NCI-H2029 (cell line): Measurements from ENCODE around the gene INTS1.
A peak's percentile ranks its signal among the peaks of the same experiment; 100 is the strongest.
"Not testable (repeated sequence)": the region's sequence is repeated elsewhere in the genome, so short reads cannot be mapped to it uniquely, and the experiment has no call there.

Experiments used
- DNase-seq: peaks from one replicate; lab custom pipeline; 2025; lab: John Stamatoyannopoulos, UW

INTS1 gene

DNA sequence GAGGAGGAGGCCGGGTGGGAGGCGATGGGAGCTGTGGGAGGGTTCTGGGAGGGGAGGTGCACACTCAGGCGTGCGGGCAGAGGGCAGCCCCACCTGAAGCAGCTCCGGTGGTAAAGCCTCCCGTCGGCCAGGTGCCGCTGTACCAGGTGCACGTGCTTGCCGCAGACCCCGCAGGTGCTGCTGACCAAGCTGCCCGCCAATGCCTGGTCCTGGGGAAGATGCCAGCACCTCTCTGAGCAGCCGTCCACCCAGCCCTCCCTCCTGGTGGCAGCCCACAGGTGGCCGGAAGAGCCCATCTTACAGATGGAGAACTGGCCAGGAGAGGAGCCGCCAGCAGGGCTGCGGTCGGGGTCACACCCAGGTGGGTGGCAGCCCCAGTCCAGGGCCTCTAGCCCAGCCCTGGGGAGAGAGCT, 57.6 kb downstream of the INTS1 start:
- DNase-seq: peak; percentile 78

- peak; percentile 78 for DNase-seq
Measured at GRCh38 chr7:1446026-1446425, 58.2 kb downstream of the INTS1 start.

DNA sequence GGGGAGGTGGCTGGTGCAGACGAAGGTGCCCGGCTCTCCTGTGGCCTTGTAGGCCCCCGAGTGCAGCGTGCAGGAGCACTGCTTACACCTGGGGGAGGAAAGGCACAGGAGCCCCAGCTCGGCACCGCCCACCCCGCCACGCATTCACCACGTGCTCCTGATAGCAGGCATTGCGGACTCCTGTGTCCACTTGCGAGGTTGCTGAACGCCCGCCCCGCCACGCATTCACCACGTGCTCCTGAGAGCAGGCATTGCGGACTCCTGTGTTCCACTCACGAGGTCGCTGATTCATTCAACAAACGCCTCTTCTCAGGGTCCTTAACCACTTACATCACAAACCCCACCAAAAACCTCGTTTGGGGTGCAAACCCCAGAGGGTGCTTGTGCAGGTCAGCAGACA, 58.8 kb downstream of the INTS1 start:
- DNase-seq: no peak

DNA sequence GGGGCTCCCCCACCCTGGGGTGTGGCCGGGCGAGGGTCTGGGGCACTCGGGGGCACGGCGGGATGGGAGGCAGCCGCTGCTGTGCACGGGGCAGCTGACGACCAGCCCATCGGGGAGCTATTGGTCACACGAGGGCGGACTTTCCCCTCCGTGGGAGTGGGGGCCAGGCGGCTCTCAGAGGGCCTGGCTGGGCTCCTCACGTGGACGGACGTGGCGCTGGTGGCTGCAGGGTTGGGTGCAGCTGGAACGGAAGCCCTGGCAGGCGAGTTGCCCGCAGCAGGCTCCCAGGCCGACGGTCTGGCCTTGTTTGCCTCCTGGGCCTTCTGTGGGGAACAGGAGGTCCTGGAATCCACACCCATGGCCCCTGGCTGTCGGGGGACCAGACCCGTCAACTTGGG, 59.3 kb downstream of the INTS1 start:
- DNase-seq: no peak

DNA sequence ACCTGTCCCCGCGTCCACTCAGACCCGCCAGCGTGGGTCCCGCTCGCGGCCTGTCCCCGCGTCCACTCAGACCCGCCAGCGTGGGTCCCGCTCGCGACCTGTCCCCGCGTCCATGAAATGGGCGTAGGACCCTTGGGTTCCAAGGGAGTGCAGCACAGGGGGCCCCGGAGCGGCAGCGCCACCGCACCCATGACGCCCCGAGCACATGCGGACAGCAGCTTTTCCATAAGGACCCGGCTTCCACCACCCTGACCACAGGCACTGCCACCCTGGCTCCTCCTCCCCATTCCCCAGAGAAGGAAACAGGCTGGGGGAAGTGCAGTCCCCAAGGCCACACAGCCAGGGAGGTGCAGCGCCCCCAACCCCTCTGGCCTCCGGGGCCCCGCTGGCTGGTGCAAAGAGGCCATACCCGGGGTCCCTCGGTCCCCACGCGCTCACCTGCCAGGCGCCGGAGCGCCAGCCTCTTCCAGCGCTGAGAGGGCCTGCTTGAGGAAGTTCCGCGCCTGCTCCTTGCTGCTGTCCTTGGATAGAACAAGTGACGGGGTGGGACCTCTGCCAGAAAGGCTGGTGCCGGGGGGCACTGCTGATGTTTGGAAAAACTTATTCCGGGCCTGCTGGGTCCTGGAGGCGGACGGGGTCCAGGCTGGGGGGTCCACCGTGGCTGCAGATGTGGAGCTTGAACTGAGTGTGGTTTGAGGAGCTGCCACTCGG, 59.8 kb downstream of the INTS1 start:
- DNase-seq: no peak

DNA sequence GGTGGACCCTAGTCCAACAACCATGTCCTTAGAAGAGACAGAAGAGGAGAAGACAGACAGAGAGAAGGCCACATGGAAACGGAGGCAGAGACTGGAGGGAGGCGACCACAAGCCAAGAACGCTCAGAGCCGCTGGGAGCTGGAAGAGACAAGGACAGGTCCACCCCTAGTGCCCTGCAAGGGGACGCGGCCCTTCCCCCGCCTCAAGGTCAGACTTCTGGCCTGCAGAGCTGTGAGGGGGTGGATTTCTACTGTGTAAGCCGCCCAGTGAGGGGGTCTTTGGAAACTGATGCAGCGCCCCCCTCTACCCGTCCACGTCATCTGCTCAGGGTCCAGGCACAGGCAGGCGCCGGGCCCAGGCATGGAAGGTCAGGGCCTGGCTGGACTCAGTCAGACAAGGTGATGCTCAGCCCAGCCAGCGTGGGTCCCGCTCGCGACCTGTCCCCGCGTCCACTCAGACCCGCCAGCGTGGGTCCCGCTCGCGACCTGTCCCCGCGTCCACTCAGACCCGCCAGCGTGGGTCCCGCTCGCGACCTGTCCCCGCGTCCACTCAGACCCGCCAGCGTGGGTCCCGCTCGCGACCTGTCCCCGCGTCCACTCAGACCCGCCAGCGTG, 60.5 kb downstream of the INTS1 start:
- DNase-seq: not testable (repeated sequence)

- DNase-seq: no peak
Measured at GRCh38 chr7:1442355-1443124, 61.6 kb downstream of the INTS1 start.

GRCh38 chr7:1441615-1442354, 62.4 kb downstream of the INTS1 start:
- no peak for DNase-seq

DNA sequence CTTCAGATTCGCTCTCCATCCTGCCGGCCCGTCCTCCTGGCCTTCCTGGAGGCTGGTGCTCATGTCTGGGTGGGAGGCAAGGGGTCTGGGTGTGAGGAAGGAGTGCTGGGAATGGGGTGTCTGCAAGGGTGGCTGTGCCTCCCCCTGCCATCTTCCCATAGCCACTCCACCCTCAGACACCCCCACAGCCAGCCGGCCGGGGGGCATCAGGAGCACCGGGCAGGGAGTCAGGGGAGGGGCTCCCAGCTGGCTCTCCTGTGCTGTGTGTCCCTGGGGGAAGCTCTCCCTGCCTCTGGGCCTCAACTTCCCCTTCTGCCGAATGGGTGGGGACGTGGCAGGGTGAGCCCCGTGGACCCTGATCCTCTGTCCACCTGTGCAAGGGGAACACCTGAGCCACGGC, 63.6 kb downstream of the INTS1 start:
- no peak for DNase-seq

GRCh38 chr7:1439373-1440363, 64.5 kb downstream of the INTS1 start:
- no peak for DNase-seq

GRCh38 chr7:1438821-1439220, 65.4 kb downstream of the INTS1 start:
- no peak for DNase-seq

DNA sequence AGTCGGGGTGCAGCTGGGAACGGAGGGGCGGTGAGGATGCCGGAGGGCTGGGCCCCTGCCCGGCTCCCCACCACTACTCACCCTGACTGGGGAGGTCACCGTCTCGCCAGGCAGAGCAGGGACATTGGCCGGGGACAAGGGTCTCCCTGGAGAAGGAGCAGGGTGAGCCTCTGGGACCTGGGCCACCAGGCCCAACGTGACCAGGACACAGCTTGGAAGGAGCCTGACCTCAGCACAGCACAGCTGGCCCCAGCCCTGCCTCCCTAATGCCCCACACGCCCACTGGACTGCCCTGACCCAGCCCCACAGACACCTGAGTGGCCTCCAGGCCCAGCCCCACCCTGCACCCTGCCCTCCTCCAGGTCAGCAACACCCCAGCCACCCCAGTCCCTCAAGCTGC, 66.0 kb downstream of the INTS1 start:
- no peak for DNase-seq

- no peak for DNase-seq
Measured at GRCh38 chr7:1437155-1437880, 66.9 kb downstream of the INTS1 start.

DNA sequence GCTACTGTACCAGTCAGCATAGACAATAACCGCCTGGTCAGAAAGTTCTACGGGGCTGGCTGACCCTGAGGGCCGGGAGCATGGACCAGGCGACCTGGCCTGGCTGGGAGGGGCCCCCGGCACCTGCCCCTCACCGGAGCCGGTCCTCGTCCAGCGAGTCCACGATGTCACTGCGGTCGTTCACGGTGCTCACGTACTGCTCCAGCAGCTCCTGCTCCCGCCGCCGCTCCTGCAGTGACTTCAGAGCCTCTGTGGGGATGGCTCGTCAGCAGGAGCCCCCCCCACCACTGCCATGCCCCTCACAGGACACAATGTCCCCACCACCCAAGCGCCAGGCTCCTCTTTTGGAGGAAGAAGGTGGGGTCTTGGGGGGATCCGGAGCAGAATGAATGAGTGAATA, 67.6 kb downstream of the INTS1 start:
- DNase-seq: no peak

- no peak for DNase-seq
Measured at GRCh38 chr7:1434891-1435670, 69.1 kb downstream of the INTS1 start.

DNA sequence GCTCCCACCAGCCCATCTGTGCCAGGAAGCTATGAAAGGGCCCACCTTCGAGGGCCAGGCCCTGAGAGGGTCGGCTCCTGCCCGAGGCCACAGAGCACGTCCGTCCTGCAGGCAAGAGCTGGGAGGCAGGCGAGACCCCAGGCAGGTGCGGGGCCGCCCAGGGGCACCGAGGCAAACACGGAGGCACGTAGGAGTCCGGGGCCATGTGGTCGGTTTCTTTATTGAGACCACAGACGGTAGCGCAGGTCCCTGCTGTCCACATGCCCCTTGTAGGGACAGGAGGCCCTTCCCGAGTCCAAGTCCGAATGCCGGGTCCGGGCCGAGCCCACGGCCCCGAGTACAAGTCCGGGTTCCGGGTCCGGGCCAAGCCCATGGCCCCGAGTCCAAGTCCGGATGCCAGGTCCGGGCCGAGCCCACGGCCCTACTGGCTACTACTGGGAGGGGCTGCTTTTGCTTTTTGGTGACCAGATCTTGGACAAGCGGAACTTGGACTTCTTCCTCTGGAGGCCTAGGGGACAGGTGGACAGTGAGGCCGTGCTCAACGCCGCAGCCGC, 69.9 kb downstream of the INTS1 start:
- DNase-seq: no peak

DNA sequence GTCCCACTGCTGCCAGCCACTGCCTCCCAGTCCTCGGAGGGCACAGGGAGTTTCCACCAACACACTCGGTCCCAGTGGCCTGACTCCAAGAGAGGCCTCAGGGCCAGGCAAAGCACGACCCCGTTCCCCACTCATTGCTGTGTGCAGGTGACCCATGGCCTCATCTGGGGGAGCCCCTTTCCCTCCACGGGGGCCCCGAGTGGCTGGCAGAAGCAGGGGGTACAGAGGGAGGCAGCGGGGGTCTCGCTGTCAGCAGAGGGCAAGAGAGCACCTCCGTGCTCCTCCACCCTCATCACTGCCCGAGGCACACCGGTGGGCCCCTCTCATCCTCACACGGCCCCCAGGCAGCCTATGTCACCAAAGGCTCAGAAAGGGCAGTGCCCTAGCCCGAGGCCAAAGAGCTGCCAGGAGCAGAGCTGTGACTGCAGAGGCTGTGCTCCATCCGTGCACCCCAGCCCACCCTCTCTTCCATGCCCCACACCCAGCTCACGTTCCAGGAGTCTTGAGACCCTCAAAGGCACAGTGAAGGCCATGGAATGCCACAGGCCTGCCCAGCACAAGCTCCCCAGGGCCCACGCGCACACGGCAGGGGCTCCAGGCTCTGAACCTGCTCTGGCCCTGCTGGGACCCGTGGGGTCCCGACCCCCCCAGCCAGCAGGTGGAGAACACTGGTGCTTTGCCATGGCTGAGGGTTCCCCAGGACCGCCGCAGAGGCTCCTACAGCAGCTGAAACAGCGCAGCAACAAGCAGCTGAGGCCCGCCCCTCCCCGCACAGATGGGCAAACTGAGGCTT, 70.9 kb downstream of the INTS1 start:
- no peak for DNase-seq

DNA sequence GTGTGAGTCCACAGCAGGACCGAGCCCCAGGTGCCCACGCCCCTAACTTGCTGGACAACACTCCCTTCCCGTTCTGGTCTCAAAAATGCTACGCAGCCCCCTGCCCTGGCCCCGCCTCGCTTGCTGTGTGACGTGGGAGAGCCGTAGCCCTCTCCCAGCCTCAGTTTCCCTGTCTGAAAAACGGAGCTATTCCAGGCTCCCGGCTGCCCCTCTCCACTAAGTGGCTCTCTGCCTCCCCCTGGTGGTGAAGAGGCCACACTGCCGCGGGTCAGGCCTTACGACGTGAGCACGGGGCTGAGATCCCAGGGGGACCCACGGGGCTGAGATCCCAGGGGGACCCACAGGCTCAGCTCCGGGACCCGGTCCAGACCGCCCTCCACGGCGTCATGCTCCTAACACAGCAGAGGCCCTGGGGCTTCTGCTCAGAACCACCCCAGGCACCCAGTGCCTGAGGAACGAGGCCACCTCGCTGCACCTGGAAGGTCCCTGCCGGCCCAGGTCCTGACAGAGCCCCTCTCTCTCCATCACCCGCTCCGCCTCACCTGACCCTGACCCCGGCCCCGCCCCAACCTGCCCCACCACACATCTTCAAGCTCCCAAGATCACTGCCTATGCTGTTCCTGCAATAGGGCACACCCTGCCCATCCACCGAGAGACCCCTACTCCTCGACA, 71.6 kb downstream of the INTS1 start:
- DNase-seq: peak; percentile 17
